Duodenal mucosa (tissue), 2 donors: ENCODE data around the gene SUMO2.
"Not testable (repeated sequence)": the region's sequence is repeated elsewhere in the genome, so short reads cannot be mapped to it uniquely, and the experiment has no call there.

Experiments
- H3K27ac ChIP-seq: one replicate; pipeline ENCODE4 v1.7.0; 2013; ENCODE audit warnings: low read depth, low read length
- H3K27me3 ChIP-seq, 2 donors: one replicate each; pipeline ENCODE4 v1.7.0; 2013; ENCODE audit warnings: low read length in 2 of 2, control low read depth in 1 of 2; ENCODE audit not compliant: insufficient read depth in 2 of 2, control insufficient read depth in 1 of 2
- H3K36me3 ChIP-seq, 2 donors: one replicate each; pipeline ENCODE4 v1.7.0; 2013; ENCODE audit warnings: low read length in 2 of 2, control low read depth in 1 of 2; ENCODE audit not compliant: insufficient read depth in 2 of 2, control insufficient read depth in 1 of 2
- H3K4me1 ChIP-seq, 2 donors: one replicate each; pipeline ENCODE4 v1.7.0; 2013; ENCODE audit warnings: low read length in 2 of 2, control low read depth in 1 of 2; ENCODE audit not compliant: insufficient read depth in 2 of 2, control insufficient read depth in 1 of 2
- H3K4me3 ChIP-seq, 2 donors: one replicate each; pipeline ENCODE4 v1.7.0; 2013; ENCODE audit warnings: low read length in 2 of 2, low read depth in 1 of 2
- H3K9ac ChIP-seq, 2 donors: one replicate each; pipeline ENCODE4 v1.7.0; 2013; ENCODE audit warnings: low read length in 2 of 2, low read depth in 1 of 2
- H3K9me3 ChIP-seq, 2 donors: one replicate each; pipeline ENCODE4 v1.7.0; 2013; ENCODE audit warnings: low read length in 2 of 2, control low read depth in 1 of 2; ENCODE audit not compliant: control insufficient read depth in 1 of 2

Gene SUMO2

DNA sequence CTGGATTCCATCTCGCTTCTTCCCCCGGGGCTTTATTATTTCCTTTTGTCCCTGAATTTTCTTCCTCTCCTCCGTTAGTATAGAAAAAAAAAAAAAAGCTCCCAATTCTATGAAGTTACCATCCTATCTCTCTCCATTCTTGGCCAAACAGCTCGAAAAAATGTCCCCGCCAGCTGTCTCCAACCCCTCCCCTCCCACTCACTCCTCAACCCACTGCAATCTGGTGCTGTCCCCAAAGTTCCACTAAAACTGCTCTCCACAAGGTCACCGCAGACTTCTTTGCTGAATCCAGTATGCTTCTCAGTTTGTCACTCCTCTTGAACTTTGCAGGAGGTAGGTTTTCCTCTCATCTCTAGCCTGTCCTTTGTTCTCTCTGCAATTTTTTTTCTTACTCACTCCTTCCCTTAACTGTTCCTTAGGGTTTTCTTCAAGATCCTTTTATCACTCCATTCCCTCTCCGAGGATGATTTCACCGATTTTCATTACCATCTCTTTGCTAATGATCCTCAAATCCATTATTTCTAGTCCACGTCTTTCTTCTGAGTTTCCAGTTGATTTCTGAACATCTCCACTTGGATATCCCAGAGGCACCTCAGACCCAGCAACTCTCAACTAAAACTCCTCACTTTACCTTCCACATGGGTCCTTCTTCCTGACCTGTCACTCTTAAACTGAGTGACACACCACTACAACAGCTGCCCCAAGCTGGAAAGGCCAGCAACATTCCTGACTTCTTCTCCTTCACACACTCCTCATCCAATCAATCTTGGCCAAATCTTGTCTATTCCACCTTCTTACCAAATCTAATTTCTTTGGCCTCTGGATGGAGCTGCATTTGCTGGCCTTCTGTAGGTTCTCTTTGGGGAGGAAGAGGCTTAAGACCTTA, 1.5 kb upstream of the SUMO2 start:
- Histone ChIP-seq H3K4me1 (peaks cover 3 to 17% of the 10 kb centered on the region in 2 donors), H3K27me3 (no peaks in the 10 kb centered on the region), H3K9me3 (no peaks in the 10 kb centered on the region), H3K4me3 (no peak overlapping the region), H3K9ac (no peak overlapping the region), H3K36me3 (peaks cover 5 to 8% of the 10 kb centered on the region in 2 donors), H3K27ac (no peak overlapping the region)

DNA sequence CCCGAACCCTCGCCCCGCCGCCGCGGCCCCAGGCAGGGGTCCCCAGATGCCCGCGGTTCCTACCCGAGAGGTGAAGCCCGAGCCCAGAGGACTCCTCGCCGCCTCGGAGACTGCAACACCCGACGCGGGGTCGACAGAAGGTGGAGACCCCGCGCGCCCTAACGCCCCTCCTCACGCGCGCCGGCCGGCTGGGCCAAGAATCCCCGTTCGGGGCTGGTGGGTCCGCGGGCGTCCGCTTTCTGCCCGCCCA, 515 bp downstream of the SUMO2 start:
- Histone ChIP-seq H3K4me1 (peaks cover 3 to 17% of the 10 kb centered on the region in 2 donors), H3K9me3 (no peaks in the 10 kb centered on the region), H3K36me3 (peaks cover 5 to 27% of the 10 kb centered on the region in 2 donors), H3K9ac (peak overlapping the region; percentile 78 to 87), H3K27ac (peak overlapping the region; percentile 93), H3K27me3 (no peaks in the 10 kb centered on the region), H3K4me3 (peak overlapping the region; percentile 79 to 92)

DNA sequence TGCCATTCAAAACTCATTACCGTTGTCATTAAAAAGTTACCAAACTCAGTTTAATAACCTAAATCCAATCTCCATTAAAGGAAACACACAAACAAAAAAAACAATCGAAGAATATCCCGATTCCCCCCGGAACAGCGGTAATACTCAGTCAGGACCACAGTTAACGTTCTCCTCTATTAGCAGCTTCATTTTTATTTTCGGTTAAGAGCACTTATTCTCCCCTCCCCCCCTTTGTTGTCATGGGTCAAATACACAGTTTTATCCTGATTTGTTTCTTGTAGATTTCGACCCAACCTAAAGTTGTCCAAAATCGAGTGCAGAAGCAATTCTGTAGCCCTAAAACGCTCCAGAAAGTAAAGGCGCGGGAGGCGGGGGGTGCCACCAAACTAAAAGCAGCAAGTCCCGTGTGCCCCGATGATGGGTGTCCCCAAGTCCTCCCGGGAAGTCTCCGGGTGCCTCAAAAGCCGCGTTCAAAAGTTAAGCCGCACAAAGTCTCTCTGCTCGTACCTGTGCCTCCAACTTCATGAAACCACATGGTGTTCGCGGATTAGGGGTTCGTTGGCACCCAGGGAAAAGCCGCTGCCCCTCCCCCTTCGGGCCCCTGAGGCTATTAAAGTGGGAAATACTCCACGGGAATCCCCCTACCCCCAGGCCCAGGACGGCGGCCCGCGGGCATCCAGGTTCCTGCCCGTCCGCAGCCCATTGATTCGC, 996 bp downstream of the SUMO2 start:
- Histone ChIP-seq H3K9ac (peak overlapping the region; percentile 78 to 87), H3K36me3 (peaks cover 6 to 31% of the 10 kb centered on the region in 2 donors), H3K4me3 (peak overlapping the region; percentile 79 to 92), H3K27me3 (no peaks in the 10 kb centered on the region), H3K27ac (peak overlapping the region; percentile 93), H3K9me3 (no peaks in the 10 kb centered on the region), H3K4me1 (peaks cover 3 to 17% of the 10 kb centered on the region in 2 donors)

DNA sequence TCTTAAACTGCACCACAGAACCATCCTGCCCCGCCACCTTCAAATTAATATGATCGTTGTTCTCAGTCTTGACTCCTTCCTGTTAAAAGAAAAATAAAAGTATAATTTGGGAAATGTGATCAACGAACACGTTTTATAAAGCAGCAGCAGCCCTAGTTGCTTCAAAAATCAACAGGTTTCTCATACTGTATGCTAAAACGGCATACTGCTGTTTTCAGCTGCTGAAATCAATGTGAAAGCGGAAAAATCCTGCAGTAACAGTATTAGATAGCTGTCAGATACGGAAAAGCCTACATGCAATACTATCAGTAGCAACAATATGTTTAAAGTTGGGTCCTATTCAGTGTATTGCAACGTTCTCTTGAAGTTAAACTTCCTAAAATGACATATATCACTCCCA, 1.6 kb downstream of the SUMO2 start:
- Histone ChIP-seq H3K4me1 (peaks cover 3 to 17% of the 10 kb centered on the region in 2 donors), H3K4me3 (peak overlapping the region; percentile 79 to 92), H3K36me3 (peaks cover 9 to 37% of the 10 kb centered on the region in 2 donors), H3K9me3 (no peaks in the 10 kb centered on the region), H3K9ac (peak overlapping the region; percentile 78 to 87), H3K27ac (no peak overlapping the region), H3K27me3 (no peaks in the 10 kb centered on the region)

DNA sequence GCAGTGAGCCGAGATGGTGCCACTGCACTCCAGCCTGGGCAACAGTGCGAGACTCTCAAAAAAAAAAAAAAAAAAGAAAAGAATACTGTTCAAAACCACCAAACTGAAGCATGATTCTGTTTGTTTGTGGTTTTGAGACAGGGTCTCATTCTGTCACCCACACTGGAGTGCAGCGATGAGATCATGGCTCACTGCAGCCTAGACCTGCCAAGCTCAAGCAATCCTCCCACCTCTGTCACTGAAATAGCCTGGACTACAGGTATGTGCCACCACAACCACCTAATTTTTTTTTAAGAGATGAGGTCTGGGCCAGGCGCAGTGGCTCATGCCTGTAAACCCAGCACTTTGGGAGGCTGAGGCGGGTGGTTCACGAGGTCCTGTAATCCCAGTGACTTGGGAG, 4.3 kb downstream of the SUMO2 start:
- H3K9ac ChIP-seq: no peak overlapping the region
- H3K27ac ChIP-seq: no peak overlapping the region
- H3K36me3 ChIP-seq: peaks cover 17 to 64% of the 10 kb centered on the region in 2 donors
- H3K4me1 ChIP-seq: peaks cover 3 to 17% of the 10 kb centered on the region in 2 donors
- H3K27me3 ChIP-seq: no peaks in the 10 kb centered on the region
- H3K4me3 ChIP-seq: no peak overlapping the region
- no peaks in the 10 kb centered on the region for H3K9me3 ChIP-seq

DNA sequence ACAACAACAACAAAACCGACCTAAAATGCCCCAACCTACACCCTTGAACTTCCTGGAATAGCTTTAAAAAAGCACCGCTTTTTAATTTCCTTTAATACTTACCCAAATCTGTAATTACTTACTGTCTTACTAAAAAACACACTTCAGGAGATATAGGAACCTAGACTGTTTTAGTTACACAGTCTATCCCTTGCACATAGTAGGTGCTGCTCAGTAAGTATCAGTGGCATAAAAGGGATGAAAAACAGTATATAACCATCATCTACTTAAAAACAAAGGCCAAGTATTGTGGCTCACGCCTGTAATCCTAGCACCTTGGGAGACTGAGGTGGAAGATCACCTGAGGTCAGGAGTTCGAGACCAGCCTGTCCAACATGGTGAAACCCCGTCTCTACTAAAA, 6.1 kb downstream of the SUMO2 start:
- Histone ChIP-seq H3K27ac (no peak overlapping the region), H3K4me1 (peaks cover 3 to 17% of the 10 kb centered on the region in 2 donors), H3K27me3 (no peaks in the 10 kb centered on the region), H3K9ac (no peak overlapping the region), H3K36me3 (peaks cover 22 to 77% of the 10 kb centered on the region in 2 donors), H3K9me3 (no peaks in the 10 kb centered on the region), H3K4me3 (no peak overlapping the region)

DNA sequence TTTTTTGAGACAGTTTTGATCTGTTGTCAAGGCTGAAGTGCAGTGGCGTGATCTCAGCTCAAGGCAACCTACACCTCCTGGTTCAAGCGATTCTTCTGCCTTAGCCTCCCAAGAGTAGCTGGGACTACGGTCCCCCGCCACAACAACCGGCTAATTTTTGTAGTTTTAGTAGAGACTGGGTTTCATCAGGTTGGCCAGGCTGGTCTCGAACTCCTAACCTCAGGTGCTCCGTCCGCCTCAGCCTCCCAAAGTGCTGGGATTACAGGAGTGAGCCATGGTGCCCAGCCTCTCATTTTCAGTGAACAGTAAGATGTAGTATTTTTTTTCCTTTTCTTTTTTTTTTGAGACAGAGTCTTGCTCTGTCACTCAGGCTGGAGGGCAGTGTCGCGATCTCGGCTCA, 7.8 kb downstream of the SUMO2 start:
- no peak overlapping the region for H3K4me3 ChIP-seq
- peaks cover 0 to 5% of the 10 kb centered on the region in 2 donors for H3K4me1 ChIP-seq
- no peaks in the 10 kb centered on the region for H3K27me3 ChIP-seq
- no peak overlapping the region for H3K9ac ChIP-seq
- H3K27ac ChIP-seq: no peak overlapping the region
- peaks cover 22 to 79% of the 10 kb centered on the region in 2 donors for H3K36me3 ChIP-seq
- no peaks in the 10 kb centered on the region for H3K9me3 ChIP-seq

DNA sequence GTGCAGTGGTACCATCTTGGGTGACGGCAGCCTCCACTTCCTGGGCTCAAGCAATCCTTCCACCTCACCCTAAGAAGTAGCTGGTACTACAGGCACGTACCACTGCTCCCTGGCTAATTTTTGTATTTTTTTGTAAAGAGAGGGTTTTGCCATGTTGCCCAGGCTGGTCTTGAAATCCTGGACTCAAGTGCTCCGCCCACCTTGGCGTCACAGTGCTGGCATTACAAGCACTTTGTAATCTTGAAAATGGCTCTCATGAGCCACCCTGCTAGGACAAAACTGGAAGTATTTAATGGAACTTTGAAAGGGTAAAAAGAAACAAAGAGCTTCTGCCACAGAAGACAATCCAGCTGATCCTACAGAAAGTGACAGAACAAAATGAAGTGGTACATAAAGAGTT, 9.2 kb downstream of the SUMO2 start:
- H3K9me3 ChIP-seq: no peaks in the 10 kb centered on the region
- H3K4me1 ChIP-seq: no peaks in the 10 kb centered on the region
- H3K9ac ChIP-seq: no peak overlapping the region
- no peaks in the 10 kb centered on the region for H3K27me3 ChIP-seq
- H3K36me3 ChIP-seq: peaks cover 17 to 72% of the 10 kb centered on the region in 2 donors
- peak overlapping the region; percentile 20 for H3K27ac ChIP-seq
- H3K4me3 ChIP-seq: no peak overlapping the region

DNA sequence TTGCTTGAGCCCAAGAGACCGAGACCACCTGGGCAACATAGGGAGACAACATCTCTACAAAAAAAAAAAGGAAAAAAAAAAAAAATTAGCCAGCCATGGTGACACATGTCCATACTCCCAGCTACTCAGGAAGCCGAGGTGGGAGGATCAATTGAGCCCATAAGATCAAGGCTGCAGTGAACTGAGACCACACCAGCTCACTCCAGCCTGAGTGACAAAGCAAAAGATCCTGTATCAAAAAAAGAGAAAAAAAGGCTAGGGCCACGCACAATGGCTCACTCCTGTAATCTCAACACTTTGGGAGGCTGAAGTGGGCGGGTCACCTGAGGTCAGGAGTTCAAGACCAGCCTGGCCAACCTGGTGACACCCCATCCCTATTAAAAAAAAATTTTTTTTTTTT, 13.8 kb downstream of the SUMO2 start:
- Histone ChIP-seq H3K4me3 (no peak overlapping the region), H3K9ac (no peak overlapping the region), H3K36me3 (peaks cover 10 to 46% of the 10 kb centered on the region in 2 donors), H3K27me3 (no peaks in the 10 kb centered on the region), H3K9me3 (no peaks in the 10 kb centered on the region), H3K4me1 (no peaks in the 10 kb centered on the region), H3K27ac (no peak overlapping the region)

DNA sequence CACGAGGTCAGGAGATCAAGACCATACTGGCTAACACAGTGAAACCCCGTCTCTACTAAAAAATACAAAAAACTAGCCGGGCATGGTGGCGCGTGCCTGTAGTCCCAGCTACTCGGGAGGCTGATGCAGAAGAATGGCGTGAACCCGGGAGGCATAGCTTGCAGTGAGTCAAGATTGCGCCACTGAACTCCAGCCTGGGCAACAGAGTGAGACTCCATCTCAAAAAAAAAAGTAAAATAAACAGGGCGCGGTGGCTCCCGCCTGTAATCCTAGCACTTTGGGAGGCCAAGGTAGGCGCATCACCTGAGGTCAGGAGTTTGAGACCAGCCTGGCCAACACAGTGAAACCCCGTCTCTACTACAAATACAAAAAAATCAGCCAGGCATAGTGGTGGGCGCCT, 18.2 kb downstream of the SUMO2 start:
- H3K36me3 ChIP-seq: peaks cover 0 to 23% of the 10 kb centered on the region in 2 donors
- H3K4me3 ChIP-seq, H3K9ac ChIP-seq, H3K27me3 ChIP-seq, H3K9me3 ChIP-seq, H3K4me1 ChIP-seq, H3K27ac ChIP-seq: not testable (repeated sequence)
